Esophagus (tissue), 2 donors: ENCODE data around the gene OSBPL9. TPM values are rescaled to one million over a fixed set of nuclear protein-coding genes. Genes with fewer than 3 reads are reported as not detected.
"Not testable (repeated sequence)": the region's sequence is repeated elsewhere in the genome, so short reads cannot be mapped to it uniquely, and the experiment has no call there.

Source experiments
- H3K27ac ChIP-seq, 2 donors: one replicate each; pipeline ENCODE4 v1.5.1; 2013; ENCODE audit warnings: low read depth in 2 of 2, mild to moderate bottlenecking in 2 of 2, inconsistent platforms in 1 of 2, low read length in 1 of 2, moderate library complexity in 1 of 2
- H3K27me3 ChIP-seq, 2 donors: one replicate each; pipeline ENCODE4 v1.6.1; 2013; ENCODE audit warnings: low read length in 2 of 2, control low read depth in 1 of 2, mild to moderate bottlenecking in 1 of 2; ENCODE audit not compliant: insufficient read depth in 2 of 2, control insufficient read depth in 1 of 2
- H3K36me3 ChIP-seq, 2 donors: one replicate each; pipeline ENCODE4 v1.6.1; 2013; ENCODE audit warnings: low read length in 1 of 2; ENCODE audit not compliant: control insufficient read depth in 2 of 2, insufficient read depth in 2 of 2
- H3K4me1 ChIP-seq, 2 donors: one replicate each; pipeline ENCODE4 v1.6.1; 2013; ENCODE audit warnings: low read length in 1 of 2; ENCODE audit not compliant: control insufficient read depth in 2 of 2, insufficient read depth in 2 of 2
- H3K4me3 ChIP-seq, 2 donors: one replicate each; pipeline ENCODE4 v1.5.1; 2013; ENCODE audit warnings: low read length in 2 of 2, mild to moderate bottlenecking in 2 of 2, low read depth in 1 of 2, moderate library complexity in 1 of 2
- H3K9me3 ChIP-seq, 2 donors: one replicate each; pipeline ENCODE4 v1.6.1; 2013; ENCODE audit warnings: mild to moderate bottlenecking in 2 of 2, low read depth in 1 of 2, low read length in 1 of 2, moderate library complexity in 1 of 2; ENCODE audit not compliant: control insufficient read depth in 2 of 2, insufficient read depth in 1 of 2
- WGBS, 2 donors: extraction: QIAGEN DNeasy Blood & Tissue Kit; methylation state at CpG; one replicate each; pipeline ENCODE4 v1.1.7; 2013; 5-methylcytosine and 5-hydroxymethylcytosine counted together
- polyA plus RNA-seq, 2 donors: library from polyadenylated mRNA; stranded (reverse); fragments of 200-250 nt; gene quantifications; one replicate each; pipeline ENCODE4 v1.2.3, GENCODE V29; 2013
- donor health status: healthy with polysubstance abuse.
- donor health status: Bipolar disorder and iron deficiency.

Gene OSBPL9
- polyA plus RNA-seq, 2 donors = 17.5 to 26.0 TPM

DNA sequence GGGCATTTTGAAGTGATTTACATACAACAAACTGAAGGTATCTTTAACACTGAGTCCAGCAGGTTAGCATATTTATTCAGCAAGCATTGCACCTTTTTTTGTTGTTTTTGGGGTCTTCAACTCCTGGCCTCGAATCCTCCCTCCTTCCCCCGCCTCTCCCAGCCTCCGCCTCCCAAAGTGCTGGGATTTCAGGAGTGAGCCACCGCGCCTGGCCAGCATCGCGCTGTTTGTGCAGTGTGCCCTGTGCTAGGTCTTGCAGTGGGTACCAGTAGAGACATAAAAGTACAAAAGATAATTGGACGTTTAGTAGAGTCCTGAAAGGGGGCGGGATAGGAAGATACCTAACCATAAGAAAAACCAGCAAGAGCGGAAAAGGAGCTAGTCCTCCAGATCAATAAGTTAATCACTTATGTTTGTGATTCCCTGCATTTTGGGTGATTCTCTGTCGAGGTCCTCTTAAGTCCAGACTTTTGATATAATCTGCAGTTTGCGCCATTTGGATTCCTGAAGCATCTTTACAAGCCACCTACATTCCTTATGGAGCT, 111.8 kb downstream of the OSBPL9 start:
- 37 to 38% methylated on average over 12 of the region's 12 CpGs for WGBS, 2 donors
- Histone ChIP-seq H3K9me3 (no peaks in the 10 kb centered on the region), H3K4me3 (peak overlapping the region; percentile 62 to 78), H3K27ac (no peak overlapping the region), H3K4me1 (peaks cover 0 to 2% of the 10 kb centered on the region in 2 donors), H3K36me3 (no peaks in the 10 kb centered on the region), H3K27me3 (no peaks in the 10 kb centered on the region)

DNA sequence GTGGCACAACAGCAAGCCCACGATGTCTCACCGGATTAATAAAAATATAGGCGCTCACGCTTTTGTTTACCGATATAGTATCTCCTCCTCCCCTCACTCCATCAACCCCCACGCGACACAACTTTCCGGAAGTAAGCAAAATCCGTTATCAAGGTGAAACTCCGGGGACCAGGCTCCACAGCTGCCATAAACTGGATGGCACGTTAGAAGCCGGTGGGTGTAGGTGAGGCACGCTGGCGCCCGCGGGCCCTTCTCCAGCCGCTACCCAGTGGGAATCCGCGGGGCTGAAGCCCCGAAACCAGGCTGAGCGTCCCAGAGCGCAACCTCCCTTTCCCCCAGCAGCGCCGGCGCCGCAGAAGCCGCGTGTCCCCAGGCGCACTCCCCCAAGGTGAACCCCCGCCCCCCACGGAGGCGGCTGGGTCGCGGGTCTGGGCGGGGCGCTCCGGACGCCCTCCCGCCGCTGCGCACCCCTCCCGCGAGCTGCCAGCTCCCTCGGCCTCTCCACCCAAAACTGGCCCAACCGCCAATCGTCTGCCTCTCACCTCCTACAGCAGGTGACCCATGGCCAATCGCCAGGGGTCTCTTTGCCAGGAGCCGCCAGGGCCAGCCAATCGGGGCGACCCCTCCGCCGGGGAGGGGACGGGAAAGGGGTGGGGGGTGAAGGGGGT, 112.4 kb downstream of the OSBPL9 start:
- Histone ChIP-seq H3K4me1 (peaks cover 0 to 2% of the 10 kb centered on the region in 2 donors), H3K9me3 (no peaks in the 10 kb centered on the region), H3K36me3 (no peaks in the 10 kb centered on the region), H3K27ac (peak overlapping the region in 1 of 2 donors; percentile 79), H3K4me3 (peak overlapping the region; percentile 62 to 78), H3K27me3 (no peaks in the 10 kb centered on the region)
- WGBS, 2 donors = 0 to 1% methylated on average over 52 to 53 of the region's 53 CpGs

DNA sequence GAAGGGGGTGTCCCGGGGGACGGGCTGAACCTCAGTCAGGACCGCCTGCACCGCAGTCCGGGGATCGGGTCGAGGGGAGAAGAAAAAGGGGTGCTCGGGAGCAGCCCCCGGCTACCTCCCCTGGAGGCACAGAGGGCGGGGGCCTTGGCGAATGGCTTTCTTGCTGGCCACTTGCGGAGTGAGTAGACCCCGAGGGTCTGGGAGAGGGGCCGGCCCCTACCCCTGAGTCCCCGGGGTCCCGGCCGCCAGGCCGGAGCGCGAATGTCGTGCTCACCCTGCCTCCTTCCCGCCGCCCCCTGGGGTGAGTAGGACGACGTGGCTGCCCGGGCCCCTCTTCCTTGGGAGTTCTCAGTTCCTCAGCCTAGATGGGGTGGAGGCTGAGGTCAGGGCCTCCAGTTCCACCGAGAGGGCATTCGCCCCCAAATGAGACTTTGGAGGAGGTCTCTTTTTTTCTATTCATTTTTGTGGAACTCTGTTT, 113.0 kb downstream of the OSBPL9 start:
- H3K4me3 ChIP-seq = peak overlapping the region; percentile 62 to 78
- H3K27me3 ChIP-seq = no peaks in the 10 kb centered on the region
- H3K9me3 ChIP-seq = no peaks in the 10 kb centered on the region
- H3K36me3 ChIP-seq = no peaks in the 10 kb centered on the region
- 7 to 10% methylated on average over 26 to 28 of the region's 28 CpGs for WGBS, 2 donors
- H3K4me1 ChIP-seq = peaks cover 0 to 2% of the 10 kb centered on the region in 2 donors
- H3K27ac ChIP-seq = peak overlapping the region; percentile 45 to 79

DNA sequence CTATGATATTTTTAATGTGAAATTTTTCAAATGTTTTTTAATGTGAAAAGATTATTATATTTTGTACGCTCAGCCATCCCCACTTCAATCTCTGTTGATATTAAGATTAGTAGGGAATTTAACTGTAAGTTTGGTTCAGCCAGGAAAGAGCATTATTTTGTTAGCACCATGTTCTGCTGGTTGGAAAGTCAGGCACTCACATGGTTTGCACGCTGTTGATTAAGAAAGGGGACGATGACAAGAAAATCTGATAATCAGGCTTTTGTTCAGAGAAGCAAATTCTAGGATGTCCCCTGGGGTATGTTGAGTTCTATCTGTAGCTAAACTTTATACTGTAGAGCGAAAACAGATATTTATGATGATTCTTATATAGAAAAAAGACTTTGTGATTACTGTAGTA, 115.1 kb downstream of the OSBPL9 start:
- no peaks in the 10 kb centered on the region for H3K9me3 ChIP-seq
- H3K4me3 ChIP-seq = no peak overlapping the region
- no peaks in the 10 kb centered on the region for H3K36me3 ChIP-seq
- H3K4me1 ChIP-seq = peaks cover 0 to 2% of the 10 kb centered on the region in 2 donors
- no peak overlapping the region for H3K27ac ChIP-seq
- 86 to 87% methylated on average over 4 of the region's 4 CpGs for WGBS, 2 donors
- H3K27me3 ChIP-seq = no peaks in the 10 kb centered on the region

DNA sequence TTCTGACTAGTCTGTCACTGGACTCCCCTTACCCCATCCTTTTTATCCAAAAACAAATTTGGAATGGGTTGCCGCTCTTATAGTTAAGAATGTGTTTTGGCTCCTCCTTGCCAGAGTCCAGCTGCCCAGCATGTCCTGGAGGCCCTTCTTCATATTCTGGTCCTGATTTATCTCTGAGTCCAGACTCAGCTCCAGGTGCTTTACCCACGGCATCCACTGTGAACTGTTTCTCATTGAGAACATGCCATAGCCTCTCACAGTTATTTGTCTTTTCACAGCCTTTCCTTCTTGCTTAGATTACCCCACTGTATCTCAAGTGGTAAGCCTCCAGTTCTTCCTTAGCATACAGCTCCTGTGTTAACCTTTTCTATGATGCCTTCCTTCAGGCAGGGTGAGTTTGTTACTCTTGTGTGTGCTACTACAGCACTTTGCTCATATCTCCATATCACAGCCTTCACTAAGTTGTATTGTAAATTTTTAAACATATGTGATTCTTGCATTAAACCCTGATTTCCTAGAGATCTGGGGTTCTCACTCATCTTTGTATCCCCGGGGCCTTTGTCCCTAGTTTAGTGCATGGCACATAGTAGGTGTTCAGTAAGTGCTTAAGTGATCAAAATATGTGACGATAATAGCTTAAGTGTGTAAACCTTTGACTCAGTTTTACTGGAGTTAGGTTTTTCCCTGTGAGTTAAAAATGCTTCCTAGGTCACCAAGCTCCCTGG, 116.0 kb downstream of the OSBPL9 start:
- H3K27ac ChIP-seq = no peak overlapping the region
- WGBS, 2 donors = 88 to 95% methylated on average over 4 of the region's 4 CpGs
- H3K4me3 ChIP-seq = no peak overlapping the region
- H3K4me1 ChIP-seq = peaks cover 0 to 2% of the 10 kb centered on the region in 2 donors
- H3K27me3 ChIP-seq = no peaks in the 10 kb centered on the region
- H3K9me3 ChIP-seq = no peaks in the 10 kb centered on the region
- no peaks in the 10 kb centered on the region for H3K36me3 ChIP-seq

DNA sequence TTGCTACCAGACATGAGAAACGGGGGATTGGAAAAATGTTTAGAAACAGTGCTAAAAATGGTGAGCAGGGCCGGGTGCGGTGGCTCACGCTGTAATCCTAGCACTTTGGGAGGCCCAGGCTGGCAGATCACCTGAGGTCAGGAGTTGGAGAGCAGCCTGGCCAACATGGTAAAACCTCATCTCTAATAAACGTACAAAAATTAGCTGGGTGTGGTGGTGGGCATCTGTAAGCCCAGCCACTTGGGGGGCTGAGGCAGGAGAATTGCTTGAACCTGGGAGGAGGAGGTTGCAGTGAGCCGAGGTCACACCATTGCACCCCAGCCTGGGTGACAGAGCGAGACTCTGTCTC, 116.5 kb downstream of the OSBPL9 start:
- not testable (repeated sequence) for H3K4me1 ChIP-seq, H3K27me3 ChIP-seq, H3K36me3 ChIP-seq, H3K4me3 ChIP-seq, H3K27ac ChIP-seq, H3K9me3 ChIP-seq
- 76 to 80% methylated on average over 7 of the region's 7 CpGs for WGBS, 2 donors

DNA sequence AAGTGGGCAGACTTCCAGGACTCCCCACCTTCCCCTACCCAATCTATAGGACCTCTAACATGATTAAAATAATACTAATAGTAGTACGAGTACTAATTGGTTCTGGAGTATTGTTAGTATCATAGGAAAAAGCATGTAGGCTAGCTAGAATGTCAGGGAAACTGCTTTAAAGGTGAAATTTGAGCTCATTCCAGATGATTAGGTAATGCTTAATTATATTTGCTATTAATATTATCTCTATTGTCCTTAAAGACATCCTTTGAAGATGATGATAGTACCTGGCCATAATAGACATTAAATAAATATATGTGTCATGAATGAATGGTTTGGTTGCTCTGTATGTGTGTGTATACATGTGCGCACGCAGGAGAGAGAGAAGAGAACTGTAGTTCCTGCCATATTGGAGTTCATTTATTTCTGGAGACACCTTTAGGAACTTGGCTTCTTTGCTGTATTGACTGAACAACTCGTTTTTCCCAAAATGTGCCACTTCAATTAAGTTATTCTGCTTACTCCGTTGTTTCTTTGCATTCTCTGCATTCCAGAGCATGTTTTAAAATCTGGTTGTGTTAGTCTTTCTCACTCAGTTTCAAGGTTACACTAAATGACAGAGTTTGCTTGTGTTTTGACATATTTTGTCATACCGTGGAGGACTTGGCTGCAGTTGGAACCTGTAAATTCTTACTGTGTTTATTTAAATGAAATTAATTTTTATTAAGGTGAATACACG, 117.1 kb downstream of the OSBPL9 start:
- no peaks in the 10 kb centered on the region for H3K27me3 ChIP-seq
- H3K9me3 ChIP-seq = no peaks in the 10 kb centered on the region
- H3K36me3 ChIP-seq = no peaks in the 10 kb centered on the region
- no peak overlapping the region for H3K27ac ChIP-seq
- H3K4me1 ChIP-seq = no peaks in the 10 kb centered on the region
- 64 to 66% methylated on average over 7 of the region's 7 CpGs for WGBS, 2 donors
- H3K4me3 ChIP-seq = no peak overlapping the region

DNA sequence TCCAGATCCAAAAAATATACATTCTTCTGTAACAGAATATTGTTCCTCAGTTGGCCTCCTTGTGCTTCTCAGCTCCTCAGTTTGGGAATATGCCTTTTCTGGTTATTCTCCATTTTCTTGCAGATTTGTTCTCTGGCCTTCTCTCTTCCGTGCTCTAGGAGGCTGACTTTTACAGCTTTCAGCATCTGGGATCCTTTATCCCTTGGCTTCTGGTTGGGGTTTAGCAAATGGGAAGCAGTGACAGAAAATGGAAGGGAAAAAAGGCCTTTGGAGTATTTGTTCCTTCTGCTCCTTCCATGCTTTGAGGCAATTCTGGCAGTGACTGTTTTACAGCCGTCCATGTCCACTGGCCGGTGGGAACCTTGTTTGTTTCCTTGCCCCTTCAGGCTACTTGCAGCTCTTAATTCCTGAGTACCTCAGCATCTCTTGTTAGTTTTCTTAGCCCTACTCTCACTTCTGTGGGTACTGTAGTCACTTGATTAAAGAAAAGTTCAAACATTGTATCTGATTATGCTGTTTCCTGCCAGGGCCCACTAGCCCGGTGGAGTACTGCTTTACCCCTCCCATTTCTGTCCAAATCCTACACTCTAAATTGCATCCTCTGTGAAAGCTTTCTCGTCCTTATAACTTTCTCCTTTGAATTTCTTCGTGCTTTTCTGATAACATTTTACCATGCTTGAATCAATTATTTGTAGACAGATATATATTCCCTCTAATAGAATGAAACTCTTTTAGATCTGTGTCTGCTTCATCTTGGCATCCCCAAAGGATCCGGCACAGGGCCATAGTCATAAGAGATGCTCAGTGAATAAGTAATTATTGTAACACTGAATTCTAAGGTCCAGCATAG, 118.2 kb downstream of the OSBPL9 start:
- Histone ChIP-seq H3K27me3 (no peaks in the 10 kb centered on the region), H3K4me3 (no peak overlapping the region), H3K27ac (peak overlapping the region in 1 of 2 donors; percentile 41), H3K9me3 (no peaks in the 10 kb centered on the region), H3K4me1 (no peaks in the 10 kb centered on the region), H3K36me3 (no peaks in the 10 kb centered on the region)
- 76 to 79% methylated on average over 7 of the region's 7 CpGs for WGBS, 2 donors

DNA sequence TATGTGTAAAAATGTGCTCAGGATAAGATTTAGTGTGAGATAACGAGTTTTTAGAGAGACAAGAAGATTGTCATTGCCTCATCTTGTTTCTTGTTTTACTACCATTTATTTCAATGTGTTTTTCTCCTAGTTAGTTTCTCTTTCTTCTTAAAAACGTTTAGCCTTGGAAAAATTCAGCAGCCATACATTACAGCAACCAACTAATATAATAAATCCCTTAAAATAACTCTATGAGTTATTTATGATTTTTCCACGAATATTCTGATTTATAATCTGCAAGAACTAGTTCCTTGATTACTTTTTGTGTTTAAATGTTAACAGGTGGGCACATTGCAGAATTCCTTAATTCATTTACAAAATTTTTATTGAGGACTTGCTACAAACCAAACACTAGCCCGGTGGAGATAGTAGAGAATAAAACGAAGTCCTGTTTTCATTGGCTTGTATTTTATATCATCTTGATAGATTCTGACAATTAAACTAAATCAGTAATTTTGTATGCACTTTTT, 118.9 kb downstream of the OSBPL9 start:
- Histone ChIP-seq H3K36me3 (no peaks in the 10 kb centered on the region), H3K9me3 (no peaks in the 10 kb centered on the region), H3K4me3 (no peak overlapping the region), H3K4me1 (no peaks in the 10 kb centered on the region), H3K27ac (no peak overlapping the region), H3K27me3 (no peaks in the 10 kb centered on the region)
- 68 to 72% methylated on average over 5 of the region's 5 CpGs for WGBS, 2 donors
